OCI-LY7 (cell line): ENCODE data around the gene VEGFC. TPM values are rescaled to one million over a fixed set of nuclear protein-coding genes. Genes with fewer than 3 reads are reported as not detected.

Experiments used
- BruUV-seq: library from RNA; stranded (reverse); fragments of 400-500 nt; replicated peaks from 2 replicates; lab custom pipeline; 2021; lab: Mats Ljungman, UMichigan
- CTCF ChIA-PET: fragments of 300-600 bp; sonication (Branson Sonifier 250); formaldehyde crosslinking; loops from one replicate; lab custom pipeline; 2022; ENCODE audit warnings: antibody characterized with exemption; ENCODE audit not compliant: unreplicated experiment; lab: Charles Lee
- POLR2A ChIA-PET: fragments of 300-600 bp; sonication (Branson Sonifier 250); formaldehyde crosslinking; loops from one replicate; lab custom pipeline; 2022; ENCODE audit warnings: antibody characterized with exemption; lab: Charles Lee
- DNase-seq: peaks from one replicate; pipeline ENCODE4 v3.0.0-alpha.2; 2015; ENCODE audit warnings: low spot score
- H2AFZ ChIP-seq: fragments of 200-600 bp; sonication (generic), shearing (Covaris generic); 2 replicates; pipeline ENCODE4 v1.6.1; 2014; ENCODE audit warnings: mild to moderate bottlenecking, antibody characterized with exemption, low read length, moderate library complexity
- H3K27ac ChIP-seq: fragments of 200-600 bp; sonication (generic); 2 replicates; pipeline ENCODE4 v1.5.1; 2014; ENCODE audit warnings: mixed run types, low read depth, mild to moderate bottlenecking, moderate library complexity, low read length, inconsistent platforms; ENCODE audit not compliant: poor library complexity, severe bottlenecking
- H3K36me3 ChIP-seq: fragments of 200-600 bp; sonication (generic); 2 replicates; pipeline ENCODE4 v1.6.1; 2014; ENCODE audit warnings: mild to moderate bottlenecking, antibody characterized with exemption, low read length, moderate library complexity, mixed read lengths; ENCODE audit not compliant: insufficient read depth
- H3K4me1 ChIP-seq: fragments of 200-600 bp; sonication (generic); 2 replicates; pipeline ENCODE4 v1.5.1; 2014; ENCODE audit warnings: mild to moderate bottlenecking, low read length; ENCODE audit not compliant: insufficient read depth, poor library complexity, severe bottlenecking
- H3K4me2 ChIP-seq: fragments of 200-600 bp; sonication (generic); 2 replicates; pipeline ENCODE4 v1.6.1; 2014; ENCODE audit warnings: mild to moderate bottlenecking, low read length
- H3K4me3 ChIP-seq: fragments of 200-600 bp; sonication (generic); 2 replicates; pipeline ENCODE4 v1.5.1; 2014; ENCODE audit warnings: mild to moderate bottlenecking, low read depth, low read length; ENCODE audit not compliant: poor library complexity, severe bottlenecking
- H3K79me2 ChIP-seq: fragments of 200-600 bp; sonication (generic); 2 replicates; pipeline ENCODE4 v1.6.1; 2016; ENCODE audit warnings: low read depth, mild to moderate bottlenecking, low read length, moderate library complexity, mixed read lengths; ENCODE audit not compliant: insufficient read depth
- H3K9me2 ChIP-seq: fragments of 200-600 bp; sonication (generic); 2 replicates; pipeline ENCODE4 v1.6.1; 2016; ENCODE audit warnings: mild to moderate bottlenecking, low read length, mixed read lengths; ENCODE audit not compliant: insufficient read depth
- H3K9me3 ChIP-seq: fragments of 200-600 bp; sonication (generic); 2 replicates; pipeline ENCODE4 v1.6.1; 2014; ENCODE audit warnings: mild to moderate bottlenecking, mixed run types, low read length, mixed read lengths
- H4K20me1 ChIP-seq: fragments of 200-600 bp; sonication (generic); 2 replicates; pipeline ENCODE4 v1.6.1; 2014; ENCODE audit warnings: mild to moderate bottlenecking, antibody characterized with exemption, low read length, moderate library complexity, mixed read lengths; ENCODE audit not compliant: insufficient read depth
- CTCF ChIP-seq: fragments of 200-600 bp; sonication (generic); conservative IDR thresholded peaks from 2 replicates; pipeline ENCODE4 v1.5.1; 2014; ENCODE audit warnings: mild to moderate bottlenecking, antibody characterized with exemption, low read length, moderate library complexity, mixed read lengths
- EZH2phosphoT487 ChIP-seq: fragments of 200-600 bp; sonication (generic); IDR thresholded peaks from 2 replicates; pipeline ENCODE4 v1.6.1; 2018; ENCODE audit warnings: low read depth, borderline replicate concordance, mild to moderate bottlenecking, mixed run types, antibody characterized with exemption, low read length, moderate library complexity, mixed read lengths
- intact Hi-C: fragments of 100-400 bp; cut with micrococcal nuclease; formaldehyde crosslinking; loops from one replicate; pipeline ENCODE4 v1.10.0; 2022; ENCODE audit not compliant: unreplicated experiment
- total RNA-seq, 2 experiments: library from RNA; depleted of rRNA in 1 of 2; stranded (reverse); fragments of >200 nt in 1 of 2; shearing (Covaris generic) in 1 of 2; gene quantifications; 2 replicates each; pipeline ENCODE4 v1.2.3, GENCODE V29; 2014 to 2022

The VEGFC gene
- total RNA-seq, 2 experiments from 2014 or later, result not detected

GRCh38 chr4:176760471-176760870 lies 32.3 kb downstream of the VEGFC start:
- no peaks in the 10 kb centered on the region for H3K79me2 ChIP-seq
- no peaks in the 10 kb centered on the region for H4K20me1 ChIP-seq
- H3K9me3 ChIP-seq, result no peaks in the 10 kb centered on the region
- intact Hi-C loops, result no loop called here
- no peaks in the 10 kb centered on the region for H3K4me1 ChIP-seq
- CTCF ChIA-PET, result no interaction called here
- TF ChIP-seq CTCF (no peak), EZH2phosphoT487 (no peak)
- no TSS peak for BruUV-seq
- no peaks in the 10 kb centered on the region for H3K9me2 ChIP-seq
- H2AFZ ChIP-seq, result no peak overlapping the region
- POLR2A ChIA-PET, result interaction anchor here (0.8 kb wide), 1 partner anchor 10 kb away, joined by 3 read pairs; no protein-coding TSS in a partner anchor
- H3K4me2 ChIP-seq, result no peak overlapping the region
- H3K36me3 ChIP-seq, result no peaks in the 10 kb centered on the region
- no peak overlapping the region for H3K27ac ChIP-seq
- no peak overlapping the region for H3K4me3 ChIP-seq
- DNase-seq, result no peak

- no peak overlapping the region for H3K4me3 ChIP-seq
- no TSS peak for BruUV-seq
- ChIA-PET POLR2A (interaction anchor here (0.7 to 0.9 kb wide), 2 partner anchors 11 to 15 kb away, joined by 3 to 6 read pairs; no protein-coding TSS in a partner anchor), CTCF (no interaction called here)
- no peak overlapping the region for H3K4me2 ChIP-seq
- H3K36me3 ChIP-seq, result no peaks in the 10 kb centered on the region
- H3K79me2 ChIP-seq, result no peaks in the 10 kb centered on the region
- no peak overlapping the region for H2AFZ ChIP-seq
- no peak for TF ChIP-seq EZH2phosphoT487
- TF ChIP-seq CTCF, result no peak
- intact Hi-C loops, result no loop called here
- no peaks in the 10 kb centered on the region for H3K9me3 ChIP-seq
- no peak overlapping the region for H3K27ac ChIP-seq
- H3K9me2 ChIP-seq, result no peaks in the 10 kb centered on the region
- H4K20me1 ChIP-seq, result no peaks in the 10 kb centered on the region
- no peaks in the 10 kb centered on the region for H3K4me1 ChIP-seq
- DNase-seq, result no peak
Measured at GRCh38 chr4:176758731-176759130, 34.0 kb downstream of the VEGFC start.

GRCh38 chr4:176758323-176758722 lies 34.4 kb downstream of the VEGFC start:
- H4K20me1 ChIP-seq, result no peaks in the 10 kb centered on the region
- no peaks in the 10 kb centered on the region for H3K79me2 ChIP-seq
- no peaks in the 10 kb centered on the region for H3K36me3 ChIP-seq
- intact Hi-C loops, result no loop called here
- H3K27ac ChIP-seq, result no peak overlapping the region
- no peaks in the 10 kb centered on the region for H3K9me3 ChIP-seq
- DNase-seq, result no peak
- no peak overlapping the region for H3K4me2 ChIP-seq
- POLR2A ChIA-PET, result interaction anchor here (0.7 to 0.9 kb wide), 2 partner anchors 11 to 15 kb away, joined by 3 to 6 read pairs; no protein-coding TSS in a partner anchor
- no peaks in the 10 kb centered on the region for H3K4me1 ChIP-seq
- no peak for TF ChIP-seq CTCF
- no peak for TF ChIP-seq EZH2phosphoT487
- H3K4me3 ChIP-seq, result no peak overlapping the region
- no TSS peak for BruUV-seq
- H2AFZ ChIP-seq, result no peak overlapping the region
- no peaks in the 10 kb centered on the region for H3K9me2 ChIP-seq
- CTCF ChIA-PET, result no interaction called here
